Midbrain (tissue), 1 donor: ENCODE data around the gene CCDC136.
A peak's percentile ranks its signal among the peaks of the same experiment; 100 is the strongest.

Source experiments
- DNase-seq: peaks from one replicate; lab custom pipeline; 2025; lab: John Stamatoyannopoulos, UW

The CCDC136 gene

GRCh38 chr7:128831994-128832879 is 40.5 kb downstream of the CCDC136 start:
- DNase-seq: no peak

GRCh38 chr7:128832880-128833147 is 41.0 kb downstream of the CCDC136 start:
- DNase-seq: no peak

- peak; percentile 63 for DNase-seq
Measured at GRCh38 chr7:128833148-128833945, 41.6 kb downstream of the CCDC136 start.

- DNase-seq: no peak
Measured at GRCh38 chr7:128833946-128834325, 42.2 kb downstream of the CCDC136 start.

- DNase-seq: no peak
Measured at GRCh38 chr7:128835231-128835751, 43.5 kb downstream of the CCDC136 start.

GRCh38 chr7:128835790-128836641 is 44.2 kb downstream of the CCDC136 start:
- DNase-seq: peak; percentile 42

- peak; percentile 55 for DNase-seq
Measured at GRCh38 chr7:128836729-128837348, 45.1 kb downstream of the CCDC136 start.

- no peak for DNase-seq
Measured at GRCh38 chr7:128837521-128837921, 45.8 kb downstream of the CCDC136 start.

GRCh38 chr7:128838109-128838779 is 46.5 kb downstream of the CCDC136 start:
- DNase-seq: no peak

GRCh38 chr7:128838981-128839731 is 47.4 kb downstream of the CCDC136 start:
- DNase-seq: no peak

GRCh38 chr7:128839751-128840177 is 48.0 kb downstream of the CCDC136 start:
- no peak for DNase-seq

- DNase-seq: no peak
Measured at GRCh38 chr7:128840326-128841170, 48.8 kb downstream of the CCDC136 start.

- no peak for DNase-seq
Measured at GRCh38 chr7:128841171-128841690, 49.5 kb downstream of the CCDC136 start.

GRCh38 chr7:128841921-128842673 is 50.3 kb downstream of the CCDC136 start:
- peak; percentile 6 for DNase-seq

GRCh38 chr7:128842674-128843641 is 51.2 kb downstream of the CCDC136 start:
- no peak for DNase-seq

- DNase-seq: no peak
Measured at GRCh38 chr7:128843938-128844621, 52.3 kb downstream of the CCDC136 start.
